Neural cell (in vitro differentiated cells): Measurements from ENCODE around the gene DOCK4. TPM values are rescaled to one million over a fixed set of nuclear protein-coding genes. Genes with fewer than 3 reads are reported as not detected.

Source experiments
- H2AFZ ChIP-seq: fragments of 200-600, 300-800 bp; sonication (generic), shearing (Covaris generic); 2 replicates; pipeline ENCODE4 v1.6.0; 2014; ENCODE audit warnings: low read depth, mild to moderate bottlenecking, antibody characterized with exemption, low read length, moderate library complexity
- H3F3A ChIP-seq: fragments of 200-600 bp; shearing (Covaris generic); 2 replicates; pipeline ENCODE4 v1.6.1; 2016; ENCODE audit warnings: mild to moderate bottlenecking, moderate library complexity, mixed read lengths, antibody characterized with exemption, low read length; ENCODE audit not compliant: insufficient read depth, poor library complexity, severe bottlenecking
- H3K27ac ChIP-seq: fragments of 200-600, 300-800 bp; sonication (generic), shearing (Covaris generic); 2 replicates; pipeline ENCODE4 v1.5.1; 2014; ENCODE audit warnings: mild to moderate bottlenecking, low read length, moderate library complexity
- H3K27me3 ChIP-seq: fragments of 300-800, 200-600 bp; sonication (generic), shearing (Covaris generic); 2 replicates; pipeline ENCODE4 v1.6.0; 2014; ENCODE audit warnings: mild to moderate bottlenecking, low read depth, low read length, moderate library complexity; ENCODE audit not compliant: insufficient read depth
- H3K36me3 ChIP-seq: fragments of 300-800, 200-600 bp; sonication (generic), shearing (Covaris generic); 2 replicates; pipeline ENCODE4 v1.5.1; 2014; ENCODE audit warnings: mild to moderate bottlenecking, antibody characterized with exemption, low read length, moderate library complexity; ENCODE audit not compliant: insufficient read depth
- H3K4me2 ChIP-seq: fragments of 300-800, 200-600 bp; sonication (generic), shearing (Covaris generic); 2 replicates; pipeline ENCODE4 v1.6.0; 2014; ENCODE audit warnings: mild to moderate bottlenecking, low read length
- H3K4me3 ChIP-seq: fragments of 300-800, 200-600 bp; sonication (generic), shearing (Covaris generic); 2 replicates; pipeline ENCODE4 v1.5.1; 2014; ENCODE audit warnings: mild to moderate bottlenecking, low read length, moderate library complexity
- H3K79me2 ChIP-seq: fragments of 200-600 bp; shearing (Covaris generic); replicated peaks from 2 replicates; pipeline ENCODE4 v1.6.0; 2014; ENCODE audit warnings: mild to moderate bottlenecking, low read length, moderate library complexity; ENCODE audit not compliant: insufficient read depth
- H3K9ac ChIP-seq: fragments of 300-800, 200-600 bp; sonication (generic), shearing (Covaris generic); 2 replicates; pipeline ENCODE4 v1.6.1; 2016; ENCODE audit warnings: mild to moderate bottlenecking, low read length, mixed read lengths
- H3K9me2 ChIP-seq: fragments of 200-600 bp; shearing (Covaris generic); 2 replicates; pipeline ENCODE4 v1.6.1; 2016; ENCODE audit warnings: mild to moderate bottlenecking, low read length, mixed read lengths; ENCODE audit not compliant: insufficient read depth
- H3K9me3 ChIP-seq: fragments of 200-600, 300-800 bp; sonication (generic), shearing (Covaris generic); 2 replicates; pipeline ENCODE4 v1.6.1; 2016; ENCODE audit warnings: mild to moderate bottlenecking, mixed run types, low read length, moderate library complexity, mixed read lengths
- H4K20me1 ChIP-seq: fragments of 200-600 bp; shearing (Covaris generic); 2 replicates; pipeline ENCODE4 v1.6.1; 2016; ENCODE audit warnings: mild to moderate bottlenecking, mixed run types; ENCODE audit not compliant: insufficient read depth
- EP300 ChIP-seq: fragments of 450-650 bp; conservative IDR thresholded peaks from 2 replicates; pipeline ENCODE4 v1.6.1; 2014; ENCODE audit warnings: antibody characterized with exemption, mild to moderate bottlenecking, moderate library complexity; ENCODE audit not compliant: poor library complexity, severe bottlenecking
- EZH2 ChIP-seq: fragments of 200-600, 300-800 bp; shearing (Covaris generic), sonication (generic); IDR thresholded peaks from 2 replicates; pipeline ENCODE4 v1.6.1; 2014; ENCODE audit warnings: antibody characterized with exemption, low read length, borderline replicate concordance, mild to moderate bottlenecking; ENCODE audit not compliant: insufficient read depth, poor library complexity, severe bottlenecking
- MXI1 ChIP-seq: fragments of 450-650 bp; conservative IDR thresholded peaks from 2 replicates; pipeline ENCODE4 v1.6.1; 2014; ENCODE audit warnings: antibody characterized with exemption, mild to moderate bottlenecking; ENCODE audit not compliant: poor library complexity, severe bottlenecking
- POLR2AphosphoS5 ChIP-seq: IDR thresholded peaks from 2 replicates; pipeline ENCODE4 v1.6.1; 2012
- RAD21 ChIP-seq: fragments of 450-650 bp; conservative IDR thresholded peaks from 2 replicates; pipeline ENCODE4 v1.6.1; 2014; ENCODE audit warnings: antibody characterized with exemption, mild to moderate bottlenecking, moderate library complexity
- REST ChIP-seq: IDR thresholded peaks from 2 replicates; pipeline ENCODE4 v1.6.1; 2012; ENCODE audit warnings: borderline replicate concordance
- SMC3 ChIP-seq: fragments of 450-650 bp; conservative IDR thresholded peaks from 2 replicates; pipeline ENCODE4 v1.6.1; 2014; ENCODE audit warnings: antibody characterized with exemption, mild to moderate bottlenecking, moderate library complexity; ENCODE audit not compliant: poor library complexity
- TAF1 ChIP-seq: IDR thresholded peaks from 2 replicates; pipeline ENCODE4 v1.6.1; 2012; ENCODE audit warnings: low read depth
- polyA plus RNA-seq: library from polyadenylated mRNA; depleted of rRNA; stranded (reverse); fragments of >200 nt; gene quantifications from 2 replicates; pipeline ENCODE4 v1.2.3, GENCODE V29; 2014
- TF ChIP-seq, protein P1 (sequence below): fragments of 450-650 bp; IDR thresholded peaks from 2 replicates; pipeline ENCODE4 v1.5.1; 2014; ENCODE audit warnings: antibody characterized with exemption, mild to moderate bottlenecking, moderate library complexity; ENCODE audit not compliant: poor library complexity, severe bottlenecking

Gene DOCK4
- polyA plus RNA-seq, 1 donor from 2014 or later, result 28.1 TPM

DNA sequence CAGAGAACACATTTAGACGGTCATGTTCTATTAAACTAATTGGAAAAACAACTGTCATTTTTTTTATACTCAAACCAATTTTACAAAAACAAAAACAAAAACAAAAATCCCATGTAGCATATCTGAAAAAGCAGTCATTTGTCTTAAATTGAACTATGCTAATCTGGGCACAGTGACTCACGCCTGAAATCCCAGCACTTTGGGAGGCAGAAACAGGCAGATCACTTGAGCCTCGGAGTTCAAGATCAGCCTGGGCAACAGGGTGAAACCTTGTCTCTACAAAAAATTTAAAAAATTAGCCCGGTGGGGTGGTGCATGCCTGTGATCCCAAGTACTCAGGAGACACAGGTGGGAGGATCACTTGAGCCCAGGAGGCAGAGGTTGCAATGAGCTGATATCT is 253.4 kb downstream of the DOCK4 start (continued):
- TF ChIP-seq EP300, result no peak
- TF ChIP-seq RAD21, result no peak

GRCh38 chr7:111951052-111951451 is 255.1 kb downstream of the DOCK4 start:
- H3F3A ChIP-seq, result no peaks in the 10 kb centered on the region
- no peaks in the 10 kb centered on the region for H3K36me3 ChIP-seq
- H3K9me3 ChIP-seq, result no peaks in the 10 kb centered on the region
- H3K9ac ChIP-seq, result no peak overlapping the region
- H3K4me2 ChIP-seq, result no peak overlapping the region
- no peaks in the 10 kb centered on the region for H4K20me1 ChIP-seq
- no peak overlapping the region for H2AFZ ChIP-seq
- no peaks in the 10 kb centered on the region for H3K79me2 ChIP-seq
- H3K27me3 ChIP-seq, result no peaks in the 10 kb centered on the region
- TF ChIP-seq MXI1 (no peak), SMC3 (no peak), POLR2AphosphoS5 (no peak), RAD21 (no peak), REST (no peak), EP300 (no peak), EZH2 (no peak), TAF1 (no peak)
- TF ChIP-seq, protein P1, sequence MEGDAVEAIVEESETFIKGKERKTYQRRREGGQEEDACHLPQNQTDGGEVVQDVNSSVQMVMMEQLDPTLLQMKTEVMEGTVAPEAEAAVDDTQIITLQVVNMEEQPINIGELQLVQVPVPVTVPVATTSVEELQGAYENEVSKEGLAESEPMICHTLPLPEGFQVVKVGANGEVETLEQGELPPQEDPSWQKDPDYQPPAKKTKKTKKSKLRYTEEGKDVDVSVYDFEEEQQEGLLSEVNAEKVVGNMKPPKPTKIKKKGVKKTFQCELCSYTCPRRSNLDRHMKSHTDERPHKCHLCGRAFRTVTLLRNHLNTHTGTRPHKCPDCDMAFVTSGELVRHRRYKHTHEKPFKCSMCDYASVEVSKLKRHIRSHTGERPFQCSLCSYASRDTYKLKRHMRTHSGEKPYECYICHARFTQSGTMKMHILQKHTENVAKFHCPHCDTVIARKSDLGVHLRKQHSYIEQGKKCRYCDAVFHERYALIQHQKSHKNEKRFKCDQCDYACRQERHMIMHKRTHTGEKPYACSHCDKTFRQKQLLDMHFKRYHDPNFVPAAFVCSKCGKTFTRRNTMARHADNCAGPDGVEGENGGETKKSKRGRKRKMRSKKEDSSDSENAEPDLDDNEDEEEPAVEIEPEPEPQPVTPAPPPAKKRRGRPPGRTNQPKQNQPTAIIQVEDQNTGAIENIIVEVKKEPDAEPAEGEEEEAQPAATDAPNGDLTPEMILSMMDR, result no peak
- H3K27ac ChIP-seq, result no peak overlapping the region
- no peaks in the 10 kb centered on the region for H3K9me2 ChIP-seq
- H3K4me3 ChIP-seq, result no peak overlapping the region

DNA sequence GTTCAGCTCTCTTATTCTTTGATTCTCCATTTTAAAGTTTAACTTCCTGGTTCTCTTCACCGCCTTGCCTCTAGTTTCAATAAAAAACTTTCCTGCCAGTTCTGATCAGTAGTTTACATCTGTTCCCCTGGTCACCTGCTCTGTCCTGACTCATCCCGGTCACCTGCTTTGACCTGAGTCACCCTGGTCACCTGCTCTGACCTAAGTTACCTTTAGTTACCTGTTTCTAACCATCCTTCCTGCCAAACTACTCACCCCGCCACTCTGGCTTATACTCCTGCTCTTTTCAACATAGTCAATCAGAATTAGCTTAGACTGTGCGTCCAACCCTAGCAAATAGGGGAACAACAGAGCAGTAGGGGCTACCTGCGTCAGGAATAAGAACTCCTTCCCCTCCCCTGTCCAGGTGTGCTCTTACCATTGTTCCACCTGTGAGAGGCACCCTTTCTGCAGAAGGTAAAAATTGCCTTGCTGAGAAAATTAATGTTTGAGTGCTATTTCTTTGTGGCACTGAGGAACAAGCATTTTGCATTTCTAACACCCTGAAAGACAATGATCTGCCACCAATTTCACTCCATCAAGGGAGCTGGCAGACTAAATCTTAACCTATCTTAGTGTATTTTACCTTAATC is 263.6 kb downstream of the DOCK4 start:
- no peak overlapping the region for H3K9ac ChIP-seq
- no peaks in the 10 kb centered on the region for H3K36me3 ChIP-seq
- no peak overlapping the region for H3K4me2 ChIP-seq
- no peak overlapping the region for H2AFZ ChIP-seq
- no peak overlapping the region for H3K27ac ChIP-seq
- no peaks in the 10 kb centered on the region for H4K20me1 ChIP-seq
- H3K9me2 ChIP-seq, result no peaks in the 10 kb centered on the region
- TF ChIP-seq SMC3, result no peak
- TF ChIP-seq EP300, result no peak
- TF ChIP-seq MXI1, result no peak
- TF ChIP-seq REST, result no peak
- no peak for TF ChIP-seq POLR2AphosphoS5
- no peak for TF ChIP-seq EZH2
- TF ChIP-seq TAF1, result no peak
- TF ChIP-seq, protein P1, result no peak
- no peak for TF ChIP-seq RAD21
- H3K9me3 ChIP-seq, result no peaks in the 10 kb centered on the region
- H3F3A ChIP-seq, result no peaks in the 10 kb centered on the region
- no peak overlapping the region for H3K4me3 ChIP-seq
- no peaks in the 10 kb centered on the region for H3K79me2 ChIP-seq
- no peaks in the 10 kb centered on the region for H3K27me3 ChIP-seq
